OCI-LY7 (cell line): Measurements from ENCODE around the gene APH1A.

Experiments used
- CTCF ChIP-seq: fragments of 200-600 bp; sonication (generic); conservative IDR thresholded peaks from 2 replicates; pipeline ENCODE4 v1.5.1; 2014; ENCODE audit warnings: mild to moderate bottlenecking, antibody characterized with exemption, low read length, moderate library complexity, mixed read lengths
- EZH2phosphoT487 ChIP-seq: fragments of 200-600 bp; sonication (generic); IDR thresholded peaks from 2 replicates; pipeline ENCODE4 v1.6.1; 2018; ENCODE audit warnings: low read depth, borderline replicate concordance, mild to moderate bottlenecking, mixed run types, antibody characterized with exemption, low read length, moderate library complexity, mixed read lengths

GRCh38 chr1:150257624-150258585 is 10.9 kb downstream of the APH1A start, which contains the start of gene CA14:
- no peak for TF ChIP-seq CTCF
- TF ChIP-seq EZH2phosphoT487 = no peak
